Thyroid gland (tissue), 4 donors: ENCODE data around the gene INSL3.

Source experiments
- POLR2A ChIP-seq, 2 donors: fragments of 450-650 bp; IDR thresholded peaks; one replicate each; pipeline ENCODE4 v1.6.1; 2017; ENCODE audit warnings: antibody characterized with exemption in 2 of 2, mild to moderate bottlenecking in 2 of 2, moderate library complexity in 1 of 2
- TF ChIP-seq, protein P1 (sequence below), 6 experiments: fragments of 200-600 bp in 3 of 6; fragments of 450-650 bp in 3 of 6; sonication (generic) in 3 of 6; IDR thresholded peaks; one replicate each; pipeline ENCODE4 v1.5.1; 2016 to 2019; ENCODE audit warnings: antibody characterized with exemption in 6 of 6, mild to moderate bottlenecking in 2 of 6, inconsistent platforms in 1 of 6, moderate library complexity in 1 of 6

DNA sequence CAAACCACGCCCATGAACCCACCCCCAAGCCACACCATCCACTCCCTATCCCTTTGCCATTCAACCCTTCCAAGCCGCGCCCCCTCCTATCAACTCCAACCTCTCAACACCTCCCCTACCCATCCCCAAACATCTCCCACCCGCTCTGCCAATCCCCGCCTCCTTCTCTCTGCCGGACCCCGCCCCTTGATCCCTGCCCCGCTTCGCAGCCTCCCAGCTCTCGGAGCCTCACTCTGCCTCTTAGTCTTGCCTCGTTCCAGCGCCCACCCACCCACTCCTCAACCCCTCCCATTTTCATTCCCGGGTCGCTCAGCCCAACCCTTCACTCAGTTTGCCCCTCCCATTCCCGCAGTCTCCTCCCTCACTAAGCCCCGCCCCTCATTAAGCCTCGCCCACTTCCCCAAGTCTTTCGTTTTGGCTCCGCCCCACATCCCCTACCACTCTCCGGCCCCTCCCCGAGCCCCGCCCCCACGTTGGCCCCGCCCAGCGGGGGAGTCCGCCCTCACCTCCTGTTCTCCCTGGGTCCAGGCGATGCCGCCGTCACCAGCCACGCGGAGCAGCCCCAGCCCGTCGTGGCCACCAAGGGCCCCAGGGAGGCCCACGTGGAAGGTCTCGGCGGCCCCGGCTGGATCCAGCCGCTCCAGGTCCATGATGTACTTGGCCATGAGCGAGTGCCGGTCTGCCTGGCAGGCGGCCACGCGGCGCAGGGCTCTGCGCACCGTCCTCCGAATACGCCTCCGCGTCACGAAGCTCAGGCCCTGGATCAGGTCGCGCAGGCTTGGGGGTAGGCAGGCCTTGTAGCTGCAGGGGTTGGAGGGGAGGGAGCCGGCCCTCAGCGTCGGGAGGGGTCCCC is 20.7 kb upstream of the INSL3 start:
- no peak for TF ChIP-seq POLR2A (IDR thresholded peaks at IDR 0.05)
- TF ChIP-seq, protein P1, sequence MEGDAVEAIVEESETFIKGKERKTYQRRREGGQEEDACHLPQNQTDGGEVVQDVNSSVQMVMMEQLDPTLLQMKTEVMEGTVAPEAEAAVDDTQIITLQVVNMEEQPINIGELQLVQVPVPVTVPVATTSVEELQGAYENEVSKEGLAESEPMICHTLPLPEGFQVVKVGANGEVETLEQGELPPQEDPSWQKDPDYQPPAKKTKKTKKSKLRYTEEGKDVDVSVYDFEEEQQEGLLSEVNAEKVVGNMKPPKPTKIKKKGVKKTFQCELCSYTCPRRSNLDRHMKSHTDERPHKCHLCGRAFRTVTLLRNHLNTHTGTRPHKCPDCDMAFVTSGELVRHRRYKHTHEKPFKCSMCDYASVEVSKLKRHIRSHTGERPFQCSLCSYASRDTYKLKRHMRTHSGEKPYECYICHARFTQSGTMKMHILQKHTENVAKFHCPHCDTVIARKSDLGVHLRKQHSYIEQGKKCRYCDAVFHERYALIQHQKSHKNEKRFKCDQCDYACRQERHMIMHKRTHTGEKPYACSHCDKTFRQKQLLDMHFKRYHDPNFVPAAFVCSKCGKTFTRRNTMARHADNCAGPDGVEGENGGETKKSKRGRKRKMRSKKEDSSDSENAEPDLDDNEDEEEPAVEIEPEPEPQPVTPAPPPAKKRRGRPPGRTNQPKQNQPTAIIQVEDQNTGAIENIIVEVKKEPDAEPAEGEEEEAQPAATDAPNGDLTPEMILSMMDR (IDR thresholded peaks at IDR 0.05) = no peak
